Thoracic aorta (tissue), 2 donors: ENCODE results near the gene OVOL3. TPM values are rescaled to one million over a fixed set of nuclear protein-coding genes. Genes with fewer than 3 reads are reported as not detected.

Experiments
- ATAC-seq: fragments of 150-250 bp; one replicate; pipeline ENCODE4 v1.8.0; 2017; ENCODE audit warnings: low read depth; ENCODE audit not compliant: insufficient number of reproducible peaks, low FRiP score
- DNase-seq: peaks from one replicate; pipeline ENCODE4 v3.0.0-alpha.2; 2020; ENCODE audit warnings: low spot score
- H3K27ac ChIP-seq, 2 donors: fragments of 200-600 bp; sonication (generic); 1 replicate in 1 of 2; 2 replicates in 1 of 2; pipeline ENCODE4 v1.5.1; 2016; ENCODE audit warnings: mild to moderate bottlenecking in 2 of 2, moderate library complexity in 2 of 2
- H3K27me3 ChIP-seq: fragments of 200-600 bp; sonication (generic); replicated peaks from 2 replicates; pipeline ENCODE4 v1.6.0; 2016; ENCODE audit warnings: mild to moderate bottlenecking; ENCODE audit not compliant: insufficient read depth
- H3K36me3 ChIP-seq: fragments of 200-600 bp; sonication (generic); one replicate; pipeline ENCODE4 v1.5.1; 2016
- H3K4me1 ChIP-seq, 2 donors: fragments of 200-600 bp; sonication (generic); 1 replicate in 1 of 2; 2 replicates in 1 of 2; pipeline versions ENCODE4 v1.5.1 to v1.6.0; 2016; ENCODE audit warnings: low read depth in 2 of 2, mild to moderate bottlenecking in 1 of 2; ENCODE audit not compliant: control insufficient read depth in 1 of 2
- H3K4me3 ChIP-seq: fragments of 200-600 bp; sonication (generic); 2 replicates; pipeline ENCODE4 v1.5.1; 2016; ENCODE audit warnings: mild to moderate bottlenecking
- H3K9me3 ChIP-seq: fragments of 200-600 bp; sonication (generic); 2 replicates; pipeline ENCODE4 v1.5.1; 2016
- CTCF ChIP-seq: fragments of 200-600 bp; sonication (generic); IDR thresholded peaks from one replicate; pipeline ENCODE4 v1.5.1; 2019; ENCODE audit warnings: antibody characterized with exemption
- total RNA-seq, 2 donors: library from RNA; depleted of rRNA; stranded (reverse); fragments of >200 nt; gene quantifications; one replicate each; pipeline versions ENCODE4 v1.1.0 to v1.2.3, GENCODE V29; 2016

Gene OVOL3
- total RNA-seq, 2 donors from 2014 or later, result not detected

- Histone ChIP-seq H3K27me3 (no peaks in the 10 kb centered on the region), H3K27ac (peak overlapping the region; percentile 98 to 99), H3K36me3 (peaks cover 40% of the 10 kb centered on the region), H3K4me3 (peak overlapping the region; percentile 83), H3K9me3 (no peaks in the 10 kb centered on the region), H3K4me1 (peaks cover 12 to 22% of the 10 kb centered on the region in 2 donors)
- ATAC-seq, result no peak
- DNase-seq, result no peak
- no peak for TF ChIP-seq CTCF
Measured at GRCh38 chr19:36150586-36150985, 39.6 kb downstream of the OVOL3 start.

- H3K36me3 ChIP-seq, result peaks cover 32% of the 10 kb centered on the region
- peak; percentile 48 for ATAC-seq
- no peak for TF ChIP-seq CTCF
- H3K27ac ChIP-seq, result peak overlapping the region; percentile 98 to 99
- peak overlapping the region; percentile 83 for H3K4me3 ChIP-seq
- H3K9me3 ChIP-seq, result no peaks in the 10 kb centered on the region
- H3K27me3 ChIP-seq, result no peaks in the 10 kb centered on the region
- peaks cover 12 to 22% of the 10 kb centered on the region in 2 donors for H3K4me1 ChIP-seq
- peak; percentile 34 for DNase-seq
Measured at GRCh38 chr19:36151144-36152018, 40.4 kb downstream of the OVOL3 start.

- no peak for TF ChIP-seq CTCF
- peaks cover 12 to 22% of the 10 kb centered on the region in 2 donors for H3K4me1 ChIP-seq
- peak overlapping the region; percentile 83 for H3K4me3 ChIP-seq
- no peaks in the 10 kb centered on the region for H3K9me3 ChIP-seq
- no peaks in the 10 kb centered on the region for H3K27me3 ChIP-seq
- DNase-seq (no peak), ATAC-seq (peak; percentile 3)
- peaks cover 26% of the 10 kb centered on the region for H3K36me3 ChIP-seq
- peak overlapping the region; percentile 98 to 99 for H3K27ac ChIP-seq
Measured at GRCh38 chr19:36152019-36152351, 41.0 kb downstream of the OVOL3 start.

- no peak for TF ChIP-seq CTCF
- ATAC-seq (peak; percentile 74), DNase-seq (no peak)
- H3K36me3 ChIP-seq, result peaks cover 21% of the 10 kb centered on the region
- peak within 1 kb of the TSS; percentile 98 to 99 for H3K27ac ChIP-seq
- H3K9me3 ChIP-seq, result no peaks in the 10 kb centered on the region
- no peaks in the 10 kb centered on the region for H3K27me3 ChIP-seq
- H3K4me3 ChIP-seq, result peak within 1 kb of the TSS; percentile 83
- H3K4me1 ChIP-seq, result peaks cover 12 to 22% of the 10 kb centered on the region in 2 donors
Measured at GRCh38 chr19:36152352-36153091, 41.6 kb downstream of the OVOL3 start, which contains the start of gene COX7A1. Gene COX7A1 (minus strand): TSS chr19:36152447. CDS start chr19:36152407, 40 bp downstream.

GRCh38 chr19:36153126-36153525 is 42.2 kb downstream of the OVOL3 start:
- ATAC-seq (no peak), DNase-seq (no peak)
- Histone ChIP-seq H3K27ac (peak overlapping the region; percentile 98 to 99), H3K27me3 (no peaks in the 10 kb centered on the region), H3K36me3 (peaks cover 15% of the 10 kb centered on the region), H3K4me1 (peaks cover 12 to 22% of the 10 kb centered on the region in 2 donors), H3K9me3 (no peaks in the 10 kb centered on the region), H3K4me3 (peak overlapping the region; percentile 83)
- TF ChIP-seq CTCF, result no peak
